OCI-LY7 (cell line): ENCODE data around the gene SMARCAD1. TPM values are rescaled to one million over a fixed set of nuclear protein-coding genes. Genes with fewer than 3 reads are reported as not detected.

ENCODE experiments used
- BruUV-seq: library from RNA; stranded (reverse); fragments of 400-500 nt; replicated peaks from 2 replicates; lab custom pipeline; 2021; lab: Mats Ljungman, UMichigan
- CTCF ChIA-PET: fragments of 300-600 bp; sonication (Branson Sonifier 250); formaldehyde crosslinking; loops from one replicate; lab custom pipeline; 2022; ENCODE audit warnings: antibody characterized with exemption; ENCODE audit not compliant: unreplicated experiment; lab: Charles Lee
- POLR2A ChIA-PET: fragments of 300-600 bp; sonication (Branson Sonifier 250); formaldehyde crosslinking; loops from one replicate; lab custom pipeline; 2022; ENCODE audit warnings: antibody characterized with exemption; lab: Charles Lee
- DNase-seq: peaks from one replicate; pipeline ENCODE4 v3.0.0-alpha.2; 2015; ENCODE audit warnings: low spot score
- H2AFZ ChIP-seq: fragments of 200-600 bp; sonication (generic), shearing (Covaris generic); 2 replicates; pipeline ENCODE4 v1.6.1; 2014; ENCODE audit warnings: mild to moderate bottlenecking, antibody characterized with exemption, low read length, moderate library complexity
- H3K27ac ChIP-seq: fragments of 200-600 bp; sonication (generic); 2 replicates; pipeline ENCODE4 v1.5.1; 2014; ENCODE audit warnings: mixed run types, low read depth, mild to moderate bottlenecking, moderate library complexity, low read length, inconsistent platforms; ENCODE audit not compliant: poor library complexity, severe bottlenecking
- H3K36me3 ChIP-seq: fragments of 200-600 bp; sonication (generic); 2 replicates; pipeline ENCODE4 v1.6.1; 2014; ENCODE audit warnings: mild to moderate bottlenecking, antibody characterized with exemption, low read length, moderate library complexity, mixed read lengths; ENCODE audit not compliant: insufficient read depth
- H3K4me1 ChIP-seq: fragments of 200-600 bp; sonication (generic); 2 replicates; pipeline ENCODE4 v1.5.1; 2014; ENCODE audit warnings: mild to moderate bottlenecking, low read length; ENCODE audit not compliant: insufficient read depth, poor library complexity, severe bottlenecking
- H3K4me2 ChIP-seq: fragments of 200-600 bp; sonication (generic); 2 replicates; pipeline ENCODE4 v1.6.1; 2014; ENCODE audit warnings: mild to moderate bottlenecking, low read length
- H3K4me3 ChIP-seq: fragments of 200-600 bp; sonication (generic); 2 replicates; pipeline ENCODE4 v1.5.1; 2014; ENCODE audit warnings: mild to moderate bottlenecking, low read depth, low read length; ENCODE audit not compliant: poor library complexity, severe bottlenecking
- H3K79me2 ChIP-seq: fragments of 200-600 bp; sonication (generic); 2 replicates; pipeline ENCODE4 v1.6.1; 2016; ENCODE audit warnings: low read depth, mild to moderate bottlenecking, low read length, moderate library complexity, mixed read lengths; ENCODE audit not compliant: insufficient read depth
- H3K9me2 ChIP-seq: fragments of 200-600 bp; sonication (generic); 2 replicates; pipeline ENCODE4 v1.6.1; 2016; ENCODE audit warnings: mild to moderate bottlenecking, low read length, mixed read lengths; ENCODE audit not compliant: insufficient read depth
- H3K9me3 ChIP-seq: fragments of 200-600 bp; sonication (generic); 2 replicates; pipeline ENCODE4 v1.6.1; 2014; ENCODE audit warnings: mild to moderate bottlenecking, mixed run types, low read length, mixed read lengths
- H4K20me1 ChIP-seq: fragments of 200-600 bp; sonication (generic); 2 replicates; pipeline ENCODE4 v1.6.1; 2014; ENCODE audit warnings: mild to moderate bottlenecking, antibody characterized with exemption, low read length, moderate library complexity, mixed read lengths; ENCODE audit not compliant: insufficient read depth
- CTCF ChIP-seq: fragments of 200-600 bp; sonication (generic); conservative IDR thresholded peaks from 2 replicates; pipeline ENCODE4 v1.5.1; 2014; ENCODE audit warnings: mild to moderate bottlenecking, antibody characterized with exemption, low read length, moderate library complexity, mixed read lengths
- EZH2phosphoT487 ChIP-seq: fragments of 200-600 bp; sonication (generic); IDR thresholded peaks from 2 replicates; pipeline ENCODE4 v1.6.1; 2018; ENCODE audit warnings: low read depth, borderline replicate concordance, mild to moderate bottlenecking, mixed run types, antibody characterized with exemption, low read length, moderate library complexity, mixed read lengths
- intact Hi-C: fragments of 100-400 bp; cut with micrococcal nuclease; formaldehyde crosslinking; loops from one replicate; pipeline ENCODE4 v1.10.0; 2022; ENCODE audit not compliant: unreplicated experiment
- total RNA-seq, 2 experiments: library from RNA; depleted of rRNA in 1 of 2; stranded (reverse); fragments of >200 nt in 1 of 2; shearing (Covaris generic) in 1 of 2; gene quantifications; 2 replicates each; pipeline ENCODE4 v1.2.3, GENCODE V29; 2014 to 2022

SMARCAD1 gene
- total RNA-seq, 2 experiments from 2014 or later = 29.9 to 47.5 TPM

GRCh38 chr4:94256828-94257227 is 49.2 kb downstream of the SMARCAD1 start:
- DNase-seq = peak; percentile 14
- Histone ChIP-seq H3K9me3 (no peaks in the 10 kb centered on the region), H4K20me1 (no peaks in the 10 kb centered on the region), H3K4me2 (no peak overlapping the region), H2AFZ (no peak overlapping the region), H3K9me2 (no peaks in the 10 kb centered on the region), H3K27ac (no peak overlapping the region), H3K4me3 (no peak overlapping the region), H3K4me1 (no peaks in the 10 kb centered on the region), H3K79me2 (no peaks in the 10 kb centered on the region), H3K36me3 (peaks cover 94% of the 10 kb centered on the region)
- no TSS peak for BruUV-seq
- CTCF ChIA-PET = no interaction called here
- peak; percentile 68 for TF ChIP-seq CTCF
- TF ChIP-seq EZH2phosphoT487 = no peak
- POLR2A ChIA-PET = no interaction called here
- intact Hi-C loops = no loop called here

GRCh38 chr4:94262163-94263016 is 54.7 kb downstream of the SMARCAD1 start:
- DNase-seq = no peak
- Histone ChIP-seq H3K36me3 (peaks cover 84% of the 10 kb centered on the region), H3K4me2 (no peak overlapping the region), H2AFZ (no peak overlapping the region), H3K9me3 (no peaks in the 10 kb centered on the region), H3K9me2 (no peaks in the 10 kb centered on the region), H3K27ac (no peak overlapping the region), H4K20me1 (no peaks in the 10 kb centered on the region), H3K79me2 (no peaks in the 10 kb centered on the region; the same call in 1 of the 2 replicates), H3K4me1 (no peaks in the 10 kb centered on the region), H3K4me3 (no peak overlapping the region)
- intact Hi-C loops = no loop called here
- ChIA-PET CTCF (no interaction called here), POLR2A (interaction anchor here (1.1 kb wide), 1 partner anchor 16 kb away, joined by 3 read pairs; no protein-coding TSS in a partner anchor)
- no TSS peak for BruUV-seq
- no peak for TF ChIP-seq EZH2phosphoT487
- no peak for TF ChIP-seq CTCF

GRCh38 chr4:94267037-94267436 is 59.4 kb downstream of the SMARCAD1 start:
- no peak overlapping the region for H3K4me3 ChIP-seq
- DNase-seq = no peak
- no peaks in the 10 kb centered on the region for H4K20me1 ChIP-seq
- H3K4me2 ChIP-seq = no peak overlapping the region
- CTCF ChIA-PET = no interaction called here
- H3K9me3 ChIP-seq = no peaks in the 10 kb centered on the region
- no TSS peak for BruUV-seq
- H3K4me1 ChIP-seq = no peaks in the 10 kb centered on the region
- no peaks in the 10 kb centered on the region; the same call in 1 of the 2 replicates for H3K79me2 ChIP-seq
- intact Hi-C loops = no loop called here
- H3K27ac ChIP-seq = no peak overlapping the region
- no peak overlapping the region for H2AFZ ChIP-seq
- TF ChIP-seq CTCF = no peak
- TF ChIP-seq EZH2phosphoT487 = no peak
- H3K9me2 ChIP-seq = no peaks in the 10 kb centered on the region
- POLR2A ChIA-PET = interaction anchor here (0.8 to 1.4 kb wide), 2 partner anchors 12 to 75 kb away, joined by 3 to 5 read pairs; no protein-coding TSS in a partner anchor
- peaks cover 67% of the 10 kb centered on the region for H3K36me3 ChIP-seq
